OCI-LY7 (cell line): Measurements from ENCODE around the gene CD63. TPM values are rescaled to one million over a fixed set of nuclear protein-coding genes. Genes with fewer than 3 reads are reported as not detected.
A peak's percentile ranks its signal among the peaks of the same experiment; 100 is the strongest.

Experiments
- BruUV-seq: library from RNA; stranded (reverse); fragments of 400-500 nt; replicated peaks from 2 replicates; lab custom pipeline; 2021; lab: Mats Ljungman, UMichigan
- CTCF ChIA-PET: fragments of 300-600 bp; sonication (Branson Sonifier 250); formaldehyde crosslinking; loops from one replicate; lab custom pipeline; 2022; ENCODE audit warnings: antibody characterized with exemption; ENCODE audit not compliant: unreplicated experiment; lab: Charles Lee
- POLR2A ChIA-PET: fragments of 300-600 bp; sonication (Branson Sonifier 250); formaldehyde crosslinking; loops from one replicate; lab custom pipeline; 2022; ENCODE audit warnings: antibody characterized with exemption; lab: Charles Lee
- DNase-seq: peaks from one replicate; pipeline ENCODE4 v3.0.0-alpha.2; 2015; ENCODE audit warnings: low spot score
- H2AFZ ChIP-seq: fragments of 200-600 bp; sonication (generic), shearing (Covaris generic); 2 replicates; pipeline ENCODE4 v1.6.1; 2014; ENCODE audit warnings: mild to moderate bottlenecking, antibody characterized with exemption, low read length, moderate library complexity
- H3K27ac ChIP-seq: fragments of 200-600 bp; sonication (generic); 2 replicates; pipeline ENCODE4 v1.5.1; 2014; ENCODE audit warnings: mixed run types, low read depth, mild to moderate bottlenecking, moderate library complexity, low read length, inconsistent platforms; ENCODE audit not compliant: poor library complexity, severe bottlenecking
- H3K36me3 ChIP-seq: fragments of 200-600 bp; sonication (generic); 2 replicates; pipeline ENCODE4 v1.6.1; 2014; ENCODE audit warnings: mild to moderate bottlenecking, antibody characterized with exemption, low read length, moderate library complexity, mixed read lengths; ENCODE audit not compliant: insufficient read depth
- H3K4me1 ChIP-seq: fragments of 200-600 bp; sonication (generic); 2 replicates; pipeline ENCODE4 v1.5.1; 2014; ENCODE audit warnings: mild to moderate bottlenecking, low read length; ENCODE audit not compliant: insufficient read depth, poor library complexity, severe bottlenecking
- H3K4me2 ChIP-seq: fragments of 200-600 bp; sonication (generic); 2 replicates; pipeline ENCODE4 v1.6.1; 2014; ENCODE audit warnings: mild to moderate bottlenecking, low read length
- H3K4me3 ChIP-seq: fragments of 200-600 bp; sonication (generic); 2 replicates; pipeline ENCODE4 v1.5.1; 2014; ENCODE audit warnings: mild to moderate bottlenecking, low read depth, low read length; ENCODE audit not compliant: poor library complexity, severe bottlenecking
- H3K79me2 ChIP-seq: fragments of 200-600 bp; sonication (generic); 2 replicates; pipeline ENCODE4 v1.6.1; 2016; ENCODE audit warnings: low read depth, mild to moderate bottlenecking, low read length, moderate library complexity, mixed read lengths; ENCODE audit not compliant: insufficient read depth
- H3K9me2 ChIP-seq: fragments of 200-600 bp; sonication (generic); 2 replicates; pipeline ENCODE4 v1.6.1; 2016; ENCODE audit warnings: mild to moderate bottlenecking, low read length, mixed read lengths; ENCODE audit not compliant: insufficient read depth
- H3K9me3 ChIP-seq: fragments of 200-600 bp; sonication (generic); 2 replicates; pipeline ENCODE4 v1.6.1; 2014; ENCODE audit warnings: mild to moderate bottlenecking, mixed run types, low read length, mixed read lengths
- H4K20me1 ChIP-seq: fragments of 200-600 bp; sonication (generic); 2 replicates; pipeline ENCODE4 v1.6.1; 2014; ENCODE audit warnings: mild to moderate bottlenecking, antibody characterized with exemption, low read length, moderate library complexity, mixed read lengths; ENCODE audit not compliant: insufficient read depth
- EZH2phosphoT487 ChIP-seq: fragments of 200-600 bp; sonication (generic); IDR thresholded peaks from 2 replicates; pipeline ENCODE4 v1.6.1; 2018; ENCODE audit warnings: low read depth, borderline replicate concordance, mild to moderate bottlenecking, mixed run types, antibody characterized with exemption, low read length, moderate library complexity, mixed read lengths
- intact Hi-C: fragments of 100-400 bp; cut with micrococcal nuclease; formaldehyde crosslinking; loops from one replicate; pipeline ENCODE4 v1.10.0; 2022; ENCODE audit not compliant: unreplicated experiment
- total RNA-seq, 2 experiments: library from RNA; depleted of rRNA in 1 of 2; stranded (reverse); fragments of >200 nt in 1 of 2; shearing (Covaris generic) in 1 of 2; gene quantifications; 2 replicates each; pipeline ENCODE4 v1.2.3, GENCODE V29; 2014 to 2022
- TF ChIP-seq, protein P1 (sequence below): fragments of 200-600 bp; sonication (generic); conservative IDR thresholded peaks from 2 replicates; pipeline ENCODE4 v1.5.1; 2014; ENCODE audit warnings: mild to moderate bottlenecking, antibody characterized with exemption, low read length, moderate library complexity, mixed read lengths

Gene CD63
- total RNA-seq, 2 experiments from 2014 or later: 102 to 130 TPM

DNA sequence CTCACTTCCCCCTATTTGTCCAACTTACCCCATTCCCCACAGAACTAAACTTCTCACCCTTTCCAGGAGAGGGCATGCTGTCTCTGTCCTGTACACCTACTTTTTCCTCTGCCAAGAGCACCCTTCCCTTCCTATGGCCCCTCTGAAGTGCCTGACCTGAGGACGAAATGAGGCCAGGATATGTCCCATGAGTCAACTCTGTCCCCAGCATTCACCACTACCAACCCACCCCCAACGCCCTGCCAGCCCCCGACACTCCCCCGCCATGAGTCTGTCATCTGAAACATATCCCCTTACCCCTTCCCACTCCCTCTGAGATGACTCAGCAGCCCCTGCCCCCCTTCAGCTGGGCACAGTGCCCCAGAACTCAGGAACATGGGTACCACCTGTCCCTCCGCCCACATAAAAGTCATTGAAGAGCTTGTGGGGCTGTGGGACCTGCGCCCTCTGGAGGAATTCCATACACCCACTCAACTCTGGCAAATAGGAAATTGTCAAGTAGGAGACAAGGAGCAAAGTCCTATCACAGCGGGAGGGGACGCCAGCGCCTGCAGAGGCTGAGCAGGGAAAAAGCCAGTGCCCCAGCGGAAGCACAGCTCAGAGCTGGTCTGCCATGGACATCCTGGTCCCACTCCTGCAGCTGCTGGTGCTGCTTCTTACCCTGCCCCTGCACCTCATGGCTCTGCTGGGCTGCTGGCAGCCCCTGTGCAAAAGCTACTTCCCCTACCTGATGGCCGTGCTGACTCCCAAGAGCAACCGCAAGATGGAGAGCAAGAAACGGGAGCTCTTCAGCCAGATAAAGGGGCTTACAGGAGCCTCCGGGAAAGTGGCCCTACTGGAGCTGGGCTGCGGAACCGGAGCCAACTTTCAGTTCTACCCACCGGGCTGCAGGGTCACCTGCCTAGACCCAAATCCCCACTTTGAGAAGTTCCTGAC lies 47.4 kb downstream of the CD63 start:
- CTCF ChIA-PET: interaction anchor here (0.9 kb wide), 1 partner anchor 10 kb away, joined by 3 read pairs; no protein-coding TSS in a partner anchor
- Histone ChIP-seq H4K20me1 (no peaks in the 10 kb centered on the region), H3K27ac (no peak overlapping the region), H3K4me1 (peaks cover 7% of the 10 kb centered on the region), H2AFZ (no peak overlapping the region), H3K79me2 (no peaks in the 10 kb centered on the region), H3K9me2 (no peaks in the 10 kb centered on the region), H3K36me3 (no peaks in the 10 kb centered on the region), H3K4me3 (no peak overlapping the region), H3K4me2 (no peak overlapping the region), H3K9me3 (no peaks in the 10 kb centered on the region)
- TF ChIP-seq, protein P1, sequence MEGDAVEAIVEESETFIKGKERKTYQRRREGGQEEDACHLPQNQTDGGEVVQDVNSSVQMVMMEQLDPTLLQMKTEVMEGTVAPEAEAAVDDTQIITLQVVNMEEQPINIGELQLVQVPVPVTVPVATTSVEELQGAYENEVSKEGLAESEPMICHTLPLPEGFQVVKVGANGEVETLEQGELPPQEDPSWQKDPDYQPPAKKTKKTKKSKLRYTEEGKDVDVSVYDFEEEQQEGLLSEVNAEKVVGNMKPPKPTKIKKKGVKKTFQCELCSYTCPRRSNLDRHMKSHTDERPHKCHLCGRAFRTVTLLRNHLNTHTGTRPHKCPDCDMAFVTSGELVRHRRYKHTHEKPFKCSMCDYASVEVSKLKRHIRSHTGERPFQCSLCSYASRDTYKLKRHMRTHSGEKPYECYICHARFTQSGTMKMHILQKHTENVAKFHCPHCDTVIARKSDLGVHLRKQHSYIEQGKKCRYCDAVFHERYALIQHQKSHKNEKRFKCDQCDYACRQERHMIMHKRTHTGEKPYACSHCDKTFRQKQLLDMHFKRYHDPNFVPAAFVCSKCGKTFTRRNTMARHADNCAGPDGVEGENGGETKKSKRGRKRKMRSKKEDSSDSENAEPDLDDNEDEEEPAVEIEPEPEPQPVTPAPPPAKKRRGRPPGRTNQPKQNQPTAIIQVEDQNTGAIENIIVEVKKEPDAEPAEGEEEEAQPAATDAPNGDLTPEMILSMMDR: peak; percentile 66
- TF ChIP-seq EZH2phosphoT487: no peak
- no TSS peak for BruUV-seq
- intact Hi-C loops: loop anchor here (1.0 kb wide), 1 partner anchor 21 kb away; no protein-coding TSS in a partner anchor
- POLR2A ChIA-PET: interaction anchor here (0.6 to 2.6 kb wide), 2 partner anchors 8 to 1107 kb away, joined by 3 to 17 read pairs; no protein-coding TSS in a partner anchor
- DNase-seq: no peak

DNA sequence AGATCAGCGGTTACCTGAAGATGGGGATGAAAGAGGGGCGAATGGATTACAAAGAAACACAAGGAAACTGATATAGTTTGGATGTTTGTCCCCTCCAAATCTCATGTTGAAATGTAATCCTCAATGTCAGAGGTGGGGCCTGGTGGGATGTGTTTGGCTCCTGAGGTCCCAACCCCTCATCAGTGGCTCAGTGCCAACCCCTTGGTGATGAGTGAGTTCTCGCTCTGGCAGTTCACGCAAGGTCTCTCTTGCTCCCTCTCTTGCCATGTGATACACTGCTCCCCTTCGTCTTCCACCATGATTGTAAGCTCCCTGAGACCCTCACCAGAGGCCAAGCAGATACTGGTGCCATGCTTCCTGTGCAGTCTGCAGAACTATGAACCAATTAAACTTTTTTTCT lies 49.1 kb downstream of the CD63 start:
- Histone ChIP-seq H3K4me1 (peaks cover 12% of the 10 kb centered on the region), H4K20me1 (no peaks in the 10 kb centered on the region), H3K79me2 (no peaks in the 10 kb centered on the region), H3K4me2 (no peak overlapping the region), H3K9me3 (no peaks in the 10 kb centered on the region), H2AFZ (no peak overlapping the region), H3K36me3 (no peaks in the 10 kb centered on the region), H3K27ac (no peak overlapping the region), H3K4me3 (no peak overlapping the region), H3K9me2 (no peaks in the 10 kb centered on the region)
- intact Hi-C loops: no loop called here
- no TSS peak for BruUV-seq
- POLR2A ChIA-PET: no interaction called here
- TF ChIP-seq, protein P1: no peak
- no peak for TF ChIP-seq EZH2phosphoT487
- DNase-seq: no peak
- CTCF ChIA-PET: no interaction called here
